HepG2 (cell line): Measurements from ENCODE around the gene EXOC3. TPM values are rescaled to one million over a fixed set of nuclear protein-coding genes. Genes with fewer than 3 reads are reported as not detected.

Experiments used
- EP300 ChIP-seq, 3 experiments: sonication (generic) in 1 of 3; formaldehyde crosslinking in 1 of 3; IDR thresholded peaks; 2 replicates each; pipeline versions ENCODE4 v1.5.1 to v1.6.1; 2011 to 2020; ENCODE audit warnings: low read depth in 2 of 3, low read length in 2 of 3, borderline replicate concordance in 1 of 3, improper control_type of control experiment in 1 of 3, mild to moderate bottlenecking in 1 of 3, missing genetic modification reagents in 1 of 3, moderate library complexity in 1 of 3
- TCF7L2 ChIP-seq: IDR thresholded peaks from 2 replicates; pipeline ENCODE4 v1.6.1; 2011; ENCODE audit warnings: mild to moderate bottlenecking, low read depth, low read length, moderate library complexity
- ZFP82 ChIP-seq: sonication (generic); formaldehyde crosslinking; IDR thresholded peaks from 2 replicates; pipeline ENCODE4 v1.5.1; 2020; ENCODE audit warnings: mild to moderate bottlenecking, missing genetic modification reagents, borderline replicate concordance
- ZNF235 ChIP-seq: sonication (generic); formaldehyde crosslinking; IDR thresholded peaks from 2 replicates; pipeline ENCODE4 v1.8.1; 2023; ENCODE audit warnings: mild to moderate bottlenecking, missing genetic modification reagents, borderline replicate concordance
- ZNF674 ChIP-seq: sonication (generic); formaldehyde crosslinking; IDR thresholded peaks from 2 replicates; pipeline ENCODE4 v1.5.0; 2020; ENCODE audit warnings: low read depth, mild to moderate bottlenecking, missing genetic modification reagents
- ZNF749 ChIP-seq: sonication (generic); formaldehyde crosslinking; IDR thresholded peaks from 2 replicates; pipeline ENCODE4 v1.8.0; 2022; ENCODE audit warnings: mild to moderate bottlenecking, missing genetic modification reagents, moderate library complexity, borderline replicate concordance
- polyA plus RNA-seq, 8 experiments: library from polyadenylated mRNA; depleted of rRNA in 3 of 8; stranded (reverse) in 7 of 8; unstranded in 1 of 8; fragments of >200 nt; fragmentation: Illumina TruSeq in 4 of 8; extraction: Trizol in 4 of 8; gene quantifications; 2 replicates each; pipeline versions ENCODE4 v1.2.1 to v1.2.3, GENCODE V29; 2011 to 2016; ENCODE audit warnings: low read depth in 4 of 8, missing spikeins in 1 of 8, mixed read lengths in 1 of 8; ENCODE audit not compliant: insufficient read depth in 1 of 8
- total RNA-seq, 5 experiments: library from RNA; depleted of rRNA; stranded (reverse); fragments of >200 nt; fragmentation: Illumina TruSeq; extraction: Trizol; gene quantifications; 2 replicates each; pipeline ENCODE4 v1.2.3, GENCODE V29; 2016; ENCODE audit warnings: low read depth in 1 of 5
- TF ChIP-seq, protein P1 (sequence below): IDR thresholded peaks from 2 replicates; pipeline ENCODE4 v1.6.1; 2016; ENCODE audit warnings: missing biosample characterization, missing genetic modification reagents, low read depth
- TF ChIP-seq, protein P2 (sequence below): IDR thresholded peaks from 2 replicates; pipeline ENCODE4 v1.6.1; 2016; ENCODE audit warnings: low read depth
- TF ChIP-seq, protein P3 (sequence below): IDR thresholded peaks from 2 replicates; pipeline ENCODE4 v1.4.0; 2020; ENCODE audit warnings: mild to moderate bottlenecking, missing genetic modification reagents
- TF ChIP-seq, protein P4 (sequence below): sonication (generic); formaldehyde crosslinking; IDR thresholded peaks from 2 replicates; pipeline ENCODE4 v1.4.0; 2020; ENCODE audit warnings: mild to moderate bottlenecking, missing genetic modification reagents

EXOC3 gene
- total and polyA plus RNA-seq, 2 of the 13 experiments (the other 11 are each of a cell fraction or from before 2014, with no cell fraction given), result 9.2 to 20.5 TPM

DNA sequence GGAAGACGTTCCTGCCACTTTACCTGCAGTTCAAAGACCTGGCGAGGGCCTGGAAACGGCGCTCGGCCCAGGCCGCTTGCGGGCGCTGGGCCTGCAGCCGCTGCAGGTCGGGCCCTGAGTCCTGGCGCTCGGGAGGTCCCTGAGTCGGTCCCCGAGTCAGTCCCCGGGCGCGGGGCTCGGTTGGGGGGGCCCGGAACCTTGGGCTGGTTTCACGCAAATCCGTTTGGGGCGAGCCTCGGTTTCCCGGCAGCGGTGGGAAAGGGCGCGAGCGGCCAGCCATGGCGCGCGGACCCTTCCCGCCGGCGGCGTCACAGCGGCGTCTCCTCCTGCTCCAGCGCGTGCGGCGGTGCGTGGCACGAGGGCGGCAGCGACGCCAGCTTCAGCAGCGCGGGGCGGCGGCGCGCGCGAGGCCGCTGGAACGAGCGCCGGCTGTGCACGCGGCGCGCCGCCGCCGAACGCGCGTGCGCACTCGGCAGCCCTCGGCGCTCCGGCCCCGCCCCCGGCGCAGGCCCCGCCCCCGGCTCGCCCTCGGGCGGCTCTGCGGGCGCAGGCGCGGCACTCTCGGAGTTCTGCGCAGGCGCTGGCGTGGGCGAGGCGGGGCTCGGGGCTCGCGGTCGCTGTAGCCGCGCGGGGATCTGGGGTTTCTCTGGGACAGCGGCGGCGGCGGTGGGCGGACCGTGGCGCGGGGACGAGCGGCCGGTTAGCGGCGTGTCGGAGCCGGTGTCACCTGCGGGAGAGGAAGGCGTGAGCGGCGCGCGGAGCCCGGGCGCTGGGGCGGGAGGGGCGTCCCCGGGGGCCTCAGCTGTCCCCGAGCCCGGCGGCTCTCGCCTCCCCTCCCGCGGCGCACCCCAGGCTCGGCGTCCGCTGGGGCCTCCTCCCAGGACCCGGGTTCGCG is 29.9 kb downstream of the EXOC3 start (continued):
- TF ChIP-seq, protein P1, sequence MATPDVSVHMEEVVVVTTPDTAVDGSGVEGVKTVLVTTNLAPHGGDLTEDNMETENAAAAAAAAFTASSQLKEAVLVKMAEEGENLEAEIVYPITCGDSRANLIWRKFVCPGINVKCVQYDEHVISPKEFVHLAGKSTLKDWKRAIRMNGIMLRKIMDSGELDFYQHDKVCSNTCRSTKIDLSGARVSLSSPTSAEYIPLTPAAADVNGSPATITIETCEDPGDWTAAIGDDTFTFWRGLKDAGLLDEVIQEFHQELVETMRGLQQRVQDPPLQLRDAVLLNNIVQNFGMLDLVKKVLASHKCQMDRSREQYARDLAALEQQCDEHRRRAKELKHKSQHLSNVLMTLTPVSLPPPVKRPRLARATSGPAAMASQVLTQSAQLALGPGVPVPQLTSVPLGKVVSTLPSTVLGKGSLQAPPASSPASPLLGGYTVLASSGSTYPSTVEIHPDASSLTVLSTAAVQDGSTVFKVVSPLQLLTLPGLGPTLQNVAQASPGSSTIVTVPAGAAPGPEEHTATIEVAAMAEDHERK (CRISPR knock-in tag), result peak; percentile 38; the same call in 1 of the 2 replicates
- TF ChIP-seq TCF7L2 (no peak), ZNF235 (peak; percentile 88; the same call in 1 of the 2 replicates), ZNF674 (CRISPR knock-in tag) (peak; percentile 73; the same call in 1 of the 2 replicates), EP300 (IDR thresholded peaks at IDR 0.05; ENCODE audit: low read depth in 2 of 2, low read length in 2 of 2) (no peak), EP300 (CRISPR knock-in tag; IDR thresholded peaks at IDR 0.05; ENCODE audit: borderline replicate concordance) (peak; percentile 35; the same call in 1 of the 2 replicates), ZFP82 (CRISPR knock-in tag) (no peak), ZNF749 (CRISPR knock-in tag) (peak; percentile 98)
- TF ChIP-seq, protein P2, sequence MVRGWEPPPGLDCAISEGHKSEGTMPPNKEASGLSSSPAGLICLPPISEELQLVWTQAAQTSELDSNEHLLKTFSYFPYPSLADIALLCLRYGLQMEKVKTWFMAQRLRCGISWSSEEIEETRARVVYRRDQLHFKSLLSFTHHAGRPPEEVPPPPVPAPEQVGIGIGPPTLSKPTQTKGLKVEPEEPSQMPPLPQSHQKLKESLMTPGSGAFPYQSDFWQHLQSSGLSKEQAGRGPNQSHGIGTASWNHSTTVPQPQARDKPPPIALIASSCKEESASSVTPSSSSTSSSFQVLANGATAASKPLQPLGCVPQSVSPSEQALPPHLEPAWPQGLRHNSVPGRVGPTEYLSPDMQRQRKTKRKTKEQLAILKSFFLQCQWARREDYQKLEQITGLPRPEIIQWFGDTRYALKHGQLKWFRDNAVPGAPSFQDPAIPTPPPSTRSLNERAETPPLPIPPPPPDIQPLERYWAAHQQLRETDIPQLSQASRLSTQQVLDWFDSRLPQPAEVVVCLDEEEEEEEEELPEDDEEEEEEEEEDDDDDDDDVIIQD (CRISPR knock-in tag), result no peak
- TF ChIP-seq, protein P3, sequence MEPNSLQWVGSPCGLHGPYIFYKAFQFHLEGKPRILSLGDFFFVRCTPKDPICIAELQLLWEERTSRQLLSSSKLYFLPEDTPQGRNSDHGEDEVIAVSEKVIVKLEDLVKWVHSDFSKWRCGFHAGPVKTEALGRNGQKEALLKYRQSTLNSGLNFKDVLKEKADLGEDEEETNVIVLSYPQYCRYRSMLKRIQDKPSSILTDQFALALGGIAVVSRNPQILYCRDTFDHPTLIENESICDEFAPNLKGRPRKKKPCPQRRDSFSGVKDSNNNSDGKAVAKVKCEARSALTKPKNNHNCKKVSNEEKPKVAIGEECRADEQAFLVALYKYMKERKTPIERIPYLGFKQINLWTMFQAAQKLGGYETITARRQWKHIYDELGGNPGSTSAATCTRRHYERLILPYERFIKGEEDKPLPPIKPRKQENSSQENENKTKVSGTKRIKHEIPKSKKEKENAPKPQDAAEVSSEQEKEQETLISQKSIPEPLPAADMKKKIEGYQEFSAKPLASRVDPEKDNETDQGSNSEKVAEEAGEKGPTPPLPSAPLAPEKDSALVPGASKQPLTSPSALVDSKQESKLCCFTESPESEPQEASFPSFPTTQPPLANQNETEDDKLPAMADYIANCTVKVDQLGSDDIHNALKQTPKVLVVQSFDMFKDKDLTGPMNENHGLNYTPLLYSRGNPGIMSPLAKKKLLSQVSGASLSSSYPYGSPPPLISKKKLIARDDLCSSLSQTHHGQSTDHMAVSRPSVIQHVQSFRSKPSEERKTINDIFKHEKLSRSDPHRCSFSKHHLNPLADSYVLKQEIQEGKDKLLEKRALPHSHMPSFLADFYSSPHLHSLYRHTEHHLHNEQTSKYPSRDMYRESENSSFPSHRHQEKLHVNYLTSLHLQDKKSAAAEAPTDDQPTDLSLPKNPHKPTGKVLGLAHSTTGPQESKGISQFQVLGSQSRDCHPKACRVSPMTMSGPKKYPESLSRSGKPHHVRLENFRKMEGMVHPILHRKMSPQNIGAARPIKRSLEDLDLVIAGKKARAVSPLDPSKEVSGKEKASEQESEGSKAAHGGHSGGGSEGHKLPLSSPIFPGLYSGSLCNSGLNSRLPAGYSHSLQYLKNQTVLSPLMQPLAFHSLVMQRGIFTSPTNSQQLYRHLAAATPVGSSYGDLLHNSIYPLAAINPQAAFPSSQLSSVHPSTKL, result peak; percentile 60
- TF ChIP-seq, protein P4, sequence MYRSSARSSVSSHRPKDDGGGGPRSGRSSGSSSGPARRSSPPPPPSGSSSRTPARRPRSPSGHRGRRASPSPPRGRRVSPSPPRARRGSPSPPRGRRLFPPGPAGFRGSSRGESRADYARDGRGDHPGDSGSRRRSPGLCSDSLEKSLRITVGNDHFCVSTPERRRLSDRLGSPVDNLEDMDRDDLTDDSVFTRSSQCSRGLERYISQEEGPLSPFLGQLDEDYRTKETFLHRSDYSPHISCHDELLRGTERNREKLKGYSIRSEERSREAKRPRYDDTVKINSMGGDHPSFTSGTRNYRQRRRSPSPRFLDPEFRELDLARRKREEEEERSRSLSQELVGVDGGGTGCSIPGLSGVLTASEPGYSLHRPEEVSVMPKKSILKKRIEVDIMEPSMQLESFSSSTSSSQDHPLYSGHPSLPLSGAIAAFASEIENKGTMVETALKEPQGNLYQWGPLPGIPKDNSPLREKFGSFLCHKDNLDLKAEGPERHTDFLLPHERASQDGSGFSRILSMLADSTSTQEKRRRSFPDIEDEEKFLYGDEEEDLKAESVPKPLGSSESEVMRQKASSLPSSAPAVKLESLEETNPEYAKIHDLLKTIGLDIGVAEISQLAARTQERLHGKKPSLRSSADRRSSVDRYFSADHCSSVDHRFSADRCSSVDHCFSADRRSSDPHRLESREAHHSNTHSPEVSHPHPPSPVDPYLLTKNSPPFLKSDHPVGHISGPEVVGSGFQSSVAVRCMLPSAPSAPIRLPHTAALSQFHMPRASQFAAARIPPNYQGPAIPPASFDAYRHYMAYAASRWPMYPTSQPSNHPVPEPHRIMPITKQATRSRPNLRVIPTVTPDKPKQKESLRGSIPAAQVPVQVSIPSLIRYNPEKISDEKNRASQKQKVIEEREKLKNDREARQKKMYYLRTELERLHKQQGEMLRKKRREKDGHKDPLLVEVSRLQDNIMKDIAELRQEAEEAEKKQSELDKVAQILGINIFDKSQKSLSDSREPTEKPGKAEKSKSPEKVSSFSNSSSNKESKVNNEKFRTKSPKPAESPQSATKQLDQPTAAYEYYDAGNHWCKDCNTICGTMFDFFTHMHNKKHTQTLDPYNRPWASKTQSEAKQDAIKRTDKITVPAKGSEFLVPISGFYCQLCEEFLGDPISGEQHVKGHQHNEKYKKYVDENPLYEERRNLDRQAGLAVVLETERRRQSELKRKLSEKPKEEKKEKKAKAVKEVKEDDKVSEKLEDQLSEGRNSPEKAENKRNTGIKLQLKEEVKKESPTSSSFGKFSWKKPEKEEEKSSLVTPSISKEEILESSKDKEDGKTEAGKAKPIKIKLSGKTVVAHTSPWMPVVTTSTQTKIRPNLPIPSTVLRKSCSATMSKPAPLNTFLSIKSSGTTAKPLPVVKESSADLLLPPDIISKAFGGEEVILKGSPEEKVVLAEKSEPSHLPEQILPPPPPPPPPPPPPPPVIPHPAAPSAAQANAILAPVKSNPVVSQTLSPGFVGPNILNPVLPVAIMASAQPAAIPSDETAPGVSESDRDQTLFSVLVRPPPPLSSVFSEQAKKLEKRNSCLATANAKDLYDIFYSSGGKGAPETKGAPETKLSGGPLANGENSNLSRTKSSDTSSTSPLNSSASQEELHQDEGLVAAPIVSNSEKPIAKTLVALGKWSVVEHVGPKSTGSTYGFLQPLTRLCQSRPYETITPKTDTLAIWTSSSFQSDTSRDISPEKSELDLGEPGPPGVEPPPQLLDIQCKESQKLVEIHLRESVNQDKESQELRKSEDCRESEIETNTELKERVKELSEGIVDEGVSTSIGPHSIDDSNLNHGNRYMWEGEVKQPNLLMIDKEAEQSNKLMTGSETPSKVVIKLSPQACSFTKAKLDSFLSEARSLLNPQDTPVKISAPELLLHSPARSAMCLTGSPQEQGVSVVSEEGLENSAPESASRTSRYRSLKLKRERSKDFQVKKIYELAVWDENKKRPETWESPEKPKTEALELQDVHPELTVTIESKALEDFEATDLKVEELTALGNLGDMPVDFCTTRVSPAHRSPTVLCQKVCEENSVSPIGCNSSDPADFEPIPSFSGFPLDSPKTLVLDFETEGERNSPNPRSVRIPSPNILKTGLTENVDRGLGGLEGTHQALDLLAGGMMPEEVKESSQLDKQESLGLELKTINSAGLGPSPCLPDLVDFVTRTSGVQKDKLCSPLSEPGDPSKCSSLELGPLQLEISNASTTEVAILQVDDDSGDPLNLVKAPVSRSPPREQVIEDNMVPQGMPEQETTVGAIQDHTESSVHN (CRISPR knock-in tag), result no peak; the same call in 1 of the 2 replicates
